Activated T-cell treated with anti-CD3 and anti-CD28 coated beads, Interleukin-2, amount 50 U/mL, for 1 hour (primary cell): ENCODE results near the gene AIG1.
"Not testable (repeated sequence)": the region's sequence is repeated elsewhere in the genome, so short reads cannot be mapped to it uniquely, and the experiment has no call there.

ENCODE experiments used
- DNase-seq: peaks from one replicate; pipeline ENCODE4 v3.0.0-alpha.2; 2020

AIG1 gene

DNA sequence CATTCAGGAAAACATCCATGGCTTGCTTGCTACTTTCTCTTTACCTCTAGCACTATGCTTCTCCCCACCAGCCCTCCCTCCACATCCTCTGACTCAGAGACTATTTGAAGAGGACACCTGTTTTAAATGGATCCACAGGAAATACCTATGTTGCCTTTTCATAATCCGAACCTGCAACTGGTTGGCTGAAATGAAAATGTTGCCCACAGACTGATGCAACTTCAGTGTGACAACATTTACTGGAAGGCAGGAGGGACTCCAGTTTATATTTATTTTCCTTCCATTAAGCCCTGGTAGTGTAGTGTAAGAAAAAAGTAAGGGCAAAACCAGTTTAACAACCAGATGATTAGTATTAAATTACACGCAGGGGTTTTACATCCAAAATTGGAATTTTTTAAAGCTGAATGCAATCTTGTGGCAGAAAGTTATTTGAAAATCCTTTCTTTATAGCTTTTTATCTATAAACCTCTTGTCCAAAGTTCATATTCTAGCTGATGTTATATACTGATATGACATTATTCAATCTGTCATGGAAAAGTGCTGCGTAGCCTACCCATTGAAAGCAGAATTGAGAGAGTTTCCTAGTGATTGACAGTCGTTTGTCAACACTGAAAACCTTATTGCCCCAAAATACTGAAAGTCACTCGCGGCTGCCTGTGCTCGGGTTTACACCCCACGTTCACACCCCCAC lies 881 bp upstream of the AIG1 start:
- DNase-seq, result no peak

DNA sequence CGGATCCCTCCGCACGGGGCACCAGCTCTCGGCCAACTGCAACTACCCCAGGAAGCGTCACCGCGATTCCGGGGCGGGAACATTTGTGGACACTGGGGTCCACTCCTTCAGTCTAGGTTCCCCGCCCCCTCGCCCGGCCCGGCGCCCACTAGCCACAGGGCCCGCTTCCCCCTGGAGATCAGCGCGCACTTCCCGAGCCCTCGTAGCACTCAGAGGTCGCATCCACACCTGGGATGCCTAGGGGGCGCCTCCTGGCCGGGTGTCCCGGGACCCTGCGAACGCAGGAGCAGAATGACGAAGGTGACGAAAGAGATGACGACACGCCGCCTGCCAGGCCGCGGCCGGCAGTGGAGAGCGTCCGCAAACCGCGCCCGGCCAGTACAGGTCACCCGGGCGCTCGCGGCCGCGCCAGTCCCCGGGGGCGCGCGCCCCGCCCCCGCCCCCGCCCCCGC lies 309 bp upstream of the AIG1 start:
- peak; percentile 79 for DNase-seq

DNA sequence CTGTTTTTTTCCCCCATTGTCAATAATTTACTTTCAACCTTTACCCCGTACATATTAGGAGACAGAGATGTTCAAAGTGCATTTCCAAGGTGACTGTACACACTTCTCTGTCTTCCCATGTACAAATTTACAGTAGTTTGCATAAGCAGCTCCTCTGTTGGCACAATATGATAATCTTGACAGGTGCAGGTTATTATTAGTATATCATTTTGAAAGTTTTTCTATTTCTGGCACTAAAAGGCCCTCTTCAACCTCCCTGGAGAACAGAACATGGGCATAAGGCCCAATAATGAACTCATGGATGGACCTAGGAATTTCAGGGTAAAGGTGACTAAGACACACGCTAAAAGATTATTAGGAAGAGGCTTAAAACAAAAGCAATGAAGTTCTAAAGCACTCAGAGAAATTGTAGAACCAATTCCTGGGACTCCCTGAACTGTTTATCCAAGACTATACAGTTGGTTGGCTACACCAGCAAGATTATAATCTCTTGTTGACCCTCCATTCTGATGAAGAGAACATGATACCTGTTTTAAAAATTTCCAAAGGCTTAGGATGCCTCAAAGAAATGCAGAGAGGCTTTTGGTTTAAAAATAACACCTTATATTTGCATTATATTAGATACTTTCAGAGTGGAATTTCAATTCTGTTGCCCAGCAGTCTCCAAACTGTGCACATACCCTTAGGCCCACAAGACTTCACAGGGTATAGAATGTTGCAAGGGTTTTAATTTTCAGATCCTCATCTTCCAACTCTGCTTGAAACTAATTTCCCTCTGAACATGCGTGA lies 1.1 kb downstream of the AIG1 start:
- no peak for DNase-seq

GRCh38 chr6:143062551-143062950 lies 1.9 kb downstream of the AIG1 start:
- no peak for DNase-seq

GRCh38 chr6:143063631-143064030 lies 2.9 kb downstream of the AIG1 start:
- DNase-seq, result no peak

- DNase-seq, result no peak
Observed at GRCh38 chr6:143064271-143064670, 3.6 kb downstream of the AIG1 start.

GRCh38 chr6:143064951-143065683 lies 4.4 kb downstream of the AIG1 start:
- DNase-seq, result no peak

GRCh38 chr6:143068001-143068400 lies 7.3 kb downstream of the AIG1 start:
- no peak for DNase-seq

- no peak for DNase-seq
Observed at GRCh38 chr6:143074101-143074500, 13.4 kb downstream of the AIG1 start.

DNA sequence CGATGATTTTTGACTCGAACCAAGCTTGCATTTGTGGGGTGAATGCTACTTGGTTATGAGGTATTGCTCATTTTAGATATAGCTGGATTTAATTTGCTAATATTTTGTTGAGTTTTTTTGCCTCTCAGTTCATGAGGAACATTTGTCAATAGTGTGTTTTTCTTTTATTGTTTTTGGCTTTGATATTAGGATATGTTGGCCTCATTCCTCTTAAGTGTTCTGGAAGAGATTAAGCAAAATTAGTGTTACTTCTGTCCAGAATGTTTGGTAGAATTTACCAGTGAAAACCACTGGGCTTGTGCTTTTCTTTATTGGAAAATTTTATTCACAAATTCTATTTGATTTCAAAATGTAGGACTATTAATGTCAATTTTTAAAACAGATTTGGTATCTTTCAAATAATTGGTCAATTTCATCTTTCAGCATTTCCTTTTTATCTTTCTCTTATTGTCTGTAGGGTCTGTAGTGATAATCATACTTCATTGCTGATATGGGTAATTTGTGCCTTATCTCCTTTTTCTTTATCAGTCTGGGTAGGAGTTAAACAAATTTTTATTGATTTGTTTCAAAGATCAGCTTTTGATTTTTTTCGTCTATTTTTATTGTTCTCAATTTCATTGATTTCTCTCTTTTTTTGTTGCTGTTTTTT lies 14.1 kb downstream of the AIG1 start:
- no peak for DNase-seq

GRCh38 chr6:143078468-143079324 lies 18.0 kb downstream of the AIG1 start:
- no peak for DNase-seq

GRCh38 chr6:143079325-143079640 lies 18.6 kb downstream of the AIG1 start:
- DNase-seq, result no peak

GRCh38 chr6:143082274-143082673 lies 21.6 kb downstream of the AIG1 start:
- DNase-seq, result not testable (repeated sequence)

GRCh38 chr6:143084019-143084418 lies 23.3 kb downstream of the AIG1 start:
- DNase-seq, result not testable (repeated sequence)

DNA sequence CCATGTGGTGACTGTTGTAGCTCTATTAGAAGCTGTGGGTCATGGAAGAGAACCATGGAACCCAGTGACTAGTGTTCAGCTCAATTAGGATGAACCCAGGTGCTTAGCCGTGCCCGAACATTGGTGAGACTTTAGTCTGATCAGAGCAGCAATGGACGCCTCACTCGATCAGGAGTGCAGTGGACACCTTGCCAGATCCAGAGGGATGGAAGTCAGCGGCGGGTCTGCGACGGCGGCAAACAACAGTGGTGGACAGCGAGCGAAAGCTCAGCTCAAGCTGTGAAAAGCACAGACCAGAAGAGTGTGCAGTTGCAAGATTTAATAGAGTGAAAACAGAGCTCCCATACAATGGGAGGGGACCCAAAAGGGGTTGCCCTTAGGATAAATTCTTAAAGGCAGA lies 26.6 kb downstream of the AIG1 start:
- not testable (repeated sequence) for DNase-seq

GRCh38 chr6:143087856-143088255 lies 27.2 kb downstream of the AIG1 start:
- DNase-seq, result no peak

DNA sequence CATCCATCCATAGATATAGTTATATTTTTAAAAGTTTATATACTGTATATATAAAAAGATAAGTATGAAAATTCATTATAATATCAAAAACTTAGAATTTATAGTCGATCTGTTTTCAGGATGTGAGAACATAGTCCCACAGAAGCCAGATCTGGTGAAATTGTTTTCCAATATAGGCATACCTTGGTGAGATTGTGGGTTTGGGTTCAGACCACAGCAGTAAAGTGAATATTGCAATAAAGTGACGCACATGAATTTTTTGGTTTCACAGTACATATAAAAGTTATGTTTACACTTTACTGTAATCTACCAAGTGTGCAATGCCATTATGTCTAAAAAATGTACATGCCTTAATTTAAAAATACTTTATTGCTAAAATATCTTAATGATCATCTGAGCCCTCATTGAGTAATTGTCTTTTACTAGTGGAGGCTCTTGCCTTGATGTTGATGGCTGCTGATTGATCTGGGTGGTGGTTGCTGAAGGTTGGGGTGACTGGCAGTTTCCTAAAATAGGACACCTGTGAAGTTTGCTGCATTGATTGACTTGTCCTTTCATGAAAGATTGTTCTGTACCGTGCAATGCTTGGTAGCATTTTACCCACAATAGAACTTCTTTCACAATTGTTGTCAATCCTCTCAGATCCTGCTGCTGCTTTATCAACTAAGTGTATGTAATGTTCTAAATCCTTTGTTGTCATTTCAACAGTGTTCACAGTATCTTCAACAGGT lies 29.8 kb downstream of the AIG1 start:
- DNase-seq, result no peak

GRCh38 chr6:143092768-143093167 lies 32.1 kb downstream of the AIG1 start:
- no peak for DNase-seq

DNA sequence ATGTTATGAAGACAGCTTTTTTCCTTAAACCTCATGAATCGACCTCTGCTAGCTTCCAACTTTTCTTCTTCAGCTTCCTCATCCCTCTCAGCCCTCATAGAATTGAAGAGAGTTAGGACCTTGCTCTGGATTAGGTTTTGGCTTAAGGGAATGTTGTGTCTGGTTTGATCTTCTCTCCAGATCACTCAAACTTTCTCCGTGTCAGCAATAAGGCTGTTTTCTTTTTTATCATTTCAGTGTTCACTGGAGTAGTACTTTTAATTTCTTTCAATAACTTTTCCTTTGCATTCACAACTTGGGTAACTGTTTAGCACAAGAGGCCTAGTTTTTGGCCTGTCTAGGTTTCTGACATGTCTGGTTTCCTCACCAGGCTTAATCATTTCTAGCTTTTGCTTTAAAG lies 32.6 kb downstream of the AIG1 start:
- DNase-seq, result no peak

- no peak for DNase-seq
Observed at GRCh38 chr6:143096403-143096802, 35.7 kb downstream of the AIG1 start.

GRCh38 chr6:143097224-143097795 lies 36.6 kb downstream of the AIG1 start:
- DNase-seq, result no peak
